Heart left ventricle (tissue), 13 donors: ENCODE measurements around the gene GFRAL.

Source experiments
- POLR2A ChIP-seq, 2 donors: fragments of 450-650 bp; IDR thresholded peaks; one replicate each; pipeline ENCODE4 v1.6.1; 2017; ENCODE audit warnings: antibody characterized with exemption in 2 of 2, mild to moderate bottlenecking in 2 of 2, moderate library complexity in 2 of 2
- TF ChIP-seq, protein P1 (sequence below), 12 donors: fragments of 200-600 bp; sonication (generic) in 4 of 12; IDR thresholded peaks; one replicate each; pipeline versions ENCODE4 v1.5.0 to v1.8.0; 2018 to 2022; ENCODE audit warnings: antibody characterized with exemption in 12 of 12, mild to moderate bottlenecking in 5 of 12
- donor health status: ischemic (EF 13 %, LVEDD 7.1; RV severe dilation, severe dysfunction).
- donor health status: DM: no; HTN: yes; CAD: no.
- donor health status: DM: no; HTN: no; CAD: no.
- donor health status: ischemic (EF 25% LVEDD 6.9; RV normal size, moderate dysfunction).
- donor health status: ischemic (EF 25% LVEDD 5.7; RV mildly dilated, moderate dysfunction).
- donor health status: ischemic (EF 35%, LVEDD 5.7; RV mildly dilated, moderate dysfunction).
- donor health status: nonischemic (EF 11% LVEDD 7.7; RV severe dilation, severe dysfunction).
- donor health status: DM: yes; HTN: yes; CAD: no.
- donor health status: PGD.
- donor health status: ischemic (EF 29% LVEDD 5.4; RV normal size, mild dysfunction).
- donor health status: nonischemic (EF 23%, LVEDD 6.1; RV moderate dilation, normal function).

DNA sequence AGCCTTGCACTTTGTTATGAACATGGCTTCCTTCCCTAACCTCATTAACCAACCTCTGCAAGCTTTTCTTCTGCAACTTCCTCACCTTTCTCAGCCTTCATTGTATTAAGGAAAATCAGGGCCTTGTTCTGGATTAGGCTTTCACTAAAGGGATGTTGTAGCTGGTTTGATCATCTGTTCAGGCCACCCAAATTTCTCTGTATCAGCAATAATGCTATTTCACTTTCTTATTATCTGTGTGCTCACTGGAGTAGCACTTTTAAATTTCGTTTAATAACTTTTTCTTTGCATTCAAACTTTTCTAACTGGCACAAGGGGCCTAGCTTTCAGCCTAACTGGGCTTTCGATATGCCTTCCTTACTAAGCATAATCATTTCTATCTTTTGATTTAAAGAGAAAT, 96.7 kb downstream of the GFRAL start:
- no peak for TF ChIP-seq POLR2A (IDR thresholded peaks at IDR 0.05)
- TF ChIP-seq, protein P1, sequence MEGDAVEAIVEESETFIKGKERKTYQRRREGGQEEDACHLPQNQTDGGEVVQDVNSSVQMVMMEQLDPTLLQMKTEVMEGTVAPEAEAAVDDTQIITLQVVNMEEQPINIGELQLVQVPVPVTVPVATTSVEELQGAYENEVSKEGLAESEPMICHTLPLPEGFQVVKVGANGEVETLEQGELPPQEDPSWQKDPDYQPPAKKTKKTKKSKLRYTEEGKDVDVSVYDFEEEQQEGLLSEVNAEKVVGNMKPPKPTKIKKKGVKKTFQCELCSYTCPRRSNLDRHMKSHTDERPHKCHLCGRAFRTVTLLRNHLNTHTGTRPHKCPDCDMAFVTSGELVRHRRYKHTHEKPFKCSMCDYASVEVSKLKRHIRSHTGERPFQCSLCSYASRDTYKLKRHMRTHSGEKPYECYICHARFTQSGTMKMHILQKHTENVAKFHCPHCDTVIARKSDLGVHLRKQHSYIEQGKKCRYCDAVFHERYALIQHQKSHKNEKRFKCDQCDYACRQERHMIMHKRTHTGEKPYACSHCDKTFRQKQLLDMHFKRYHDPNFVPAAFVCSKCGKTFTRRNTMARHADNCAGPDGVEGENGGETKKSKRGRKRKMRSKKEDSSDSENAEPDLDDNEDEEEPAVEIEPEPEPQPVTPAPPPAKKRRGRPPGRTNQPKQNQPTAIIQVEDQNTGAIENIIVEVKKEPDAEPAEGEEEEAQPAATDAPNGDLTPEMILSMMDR (IDR thresholded peaks at IDR 0.05) = no peak
